Upper lobe of left lung (tissue), 6 donors: ENCODE measurements around the gene MTMR1. TPM values are rescaled to one million over a fixed set of nuclear protein-coding genes. Genes with fewer than 3 reads are reported as not detected.

Experiments
- ATAC-seq, 2 donors: fragments of 200-7000 bp; cut with Tn5 transposase; one replicate each; pipeline ENCODE4 v1.9.1; 2022; ENCODE audit warnings: mild to moderate bottlenecking in 2 of 2, moderate library complexity in 2 of 2; ENCODE audit not compliant: low FRiP score in 2 of 2
- DNase-seq, 2 donors: peaks; one replicate each; pipeline ENCODE4 v3.0.0-alpha.2; 2019 to 2020
- H3K27ac ChIP-seq, 4 donors: fragments of 200-600 bp; sonication (generic); one replicate each; pipeline ENCODE4 v1.5.1; 2016 to 2019
- H3K27me3 ChIP-seq, 4 donors: fragments of 200-600 bp; sonication (generic); one replicate each; pipeline ENCODE4 v1.5.1; 2017 to 2019
- H3K36me3 ChIP-seq, 4 donors: fragments of 200-600 bp; sonication (generic); one replicate each; pipeline ENCODE4 v1.5.1; 2016 to 2019
- H3K4me1 ChIP-seq, 4 donors: fragments of 200-600 bp; sonication (generic); one replicate each; pipeline ENCODE4 v1.5.1; 2018 to 2019
- H3K4me3 ChIP-seq, 4 donors: fragments of 200-600 bp; sonication (generic); one replicate each; pipeline ENCODE4 v1.5.1; 2017 to 2019; ENCODE audit warnings: mild to moderate bottlenecking in 2 of 4, moderate library complexity in 1 of 4
- H3K9me3 ChIP-seq, 4 donors: fragments of 200-600 bp; sonication (generic); one replicate each; pipeline ENCODE4 v1.5.1; 2018 to 2019
- CTCF ChIP-seq, 6 experiments: fragments of 450-650 bp in 4 of 6; fragments of 200-600 bp in 2 of 6; sonication (generic) in 2 of 6; IDR thresholded peaks; one replicate each; pipeline ENCODE4 v1.5.1; 2016 to 2019; ENCODE audit warnings: antibody characterized with exemption in 6 of 6
- EP300 ChIP-seq, 4 donors: sonication (generic); formaldehyde crosslinking; IDR thresholded peaks; one replicate each; pipeline ENCODE4 v1.5.1; 2017; ENCODE audit warnings: antibody characterized with exemption in 4 of 4, control low read depth in 2 of 4
- POLR2A ChIP-seq, 4 donors: fragments of 450-650 bp; IDR thresholded peaks; one replicate each; pipeline ENCODE4 v1.5.1; 2016 to 2017; ENCODE audit warnings: antibody characterized with exemption in 4 of 4, mild to moderate bottlenecking in 2 of 4
- POLR2AphosphoS5 ChIP-seq, 2 donors: sonication (generic); formaldehyde crosslinking; IDR thresholded peaks; one replicate each; pipeline ENCODE4 v1.5.1; 2017; ENCODE audit warnings: antibody characterized with exemption in 2 of 2
- WGBS, 2 donors: methylation state at CpG; one replicate each; pipeline ENCODE4 v1.1.5; 2017 to 2018; 5-methylcytosine and 5-hydroxymethylcytosine counted together
- total RNA-seq, 6 donors: library from RNA; depleted of rRNA in 4 of 6; stranded (reverse); fragments of >200 nt in 4 of 6; gene quantifications; one replicate each; pipeline versions ENCODE4 v1.1.0 to v1.2.1, GENCODE V29; 2016 to 2021
- donor health status: DM: no; HTN: no; CAD: no; lungs with moderate emphysema.
- donor health status: DM: no; HTN: yes; CAD: no; lungs with severe emphysema.

Gene MTMR1
- total RNA-seq, 6 donors from 2014 or later = 10.9 to 24.6 (median 20.8) TPM

- 70 to 75% methylated on average over 1 of the region's 1 CpG for WGBS, 2 donors
- no peaks in the 10 kb centered on the region for H3K36me3 ChIP-seq
- no peaks in the 10 kb centered on the region for H3K9me3 ChIP-seq
- TF ChIP-seq POLR2A (IDR thresholded peaks at IDR 0.05) = no peak
- no peak for TF ChIP-seq CTCF (IDR thresholded peaks at IDR 0.05)
- TF ChIP-seq EP300 (IDR thresholded peaks at IDR 0.05) = no peak
- TF ChIP-seq POLR2AphosphoS5 (IDR thresholded peaks at IDR 0.05) = no peak
- H3K27ac ChIP-seq = no peak overlapping the region
- no peak for DNase-seq
- ATAC-seq = no peak
- no peaks in the 10 kb centered on the region for H3K27me3 ChIP-seq
- no peak overlapping the region for H3K4me3 ChIP-seq
- H3K4me1 ChIP-seq = no peaks in the 10 kb centered on the region
Measured at GRCh38 chrX:150806827-150807226, 113.6 kb downstream of the MTMR1 start.

DNA sequence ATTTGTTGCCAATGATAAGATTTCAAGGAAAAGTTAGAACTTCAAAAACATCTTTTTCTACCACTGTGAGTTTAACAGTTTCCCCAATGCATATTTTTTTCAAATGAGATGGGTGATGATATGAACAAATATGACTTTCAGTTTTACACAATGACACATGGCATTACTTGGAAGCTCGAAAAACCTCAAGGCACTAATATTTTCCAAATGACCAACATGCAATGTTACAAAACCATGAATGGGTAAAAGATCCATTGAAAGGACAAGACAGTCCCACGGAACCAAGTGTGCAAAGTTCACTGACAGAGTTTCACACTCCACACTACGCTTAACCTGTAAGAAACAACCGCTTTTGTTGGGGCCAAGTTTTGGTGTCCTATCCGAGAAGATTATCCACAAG is 120.7 kb downstream of the MTMR1 start:
- 74 to 86% methylated on average over 5 of the region's 5 CpGs for WGBS, 2 donors

More for the DNA sequence above, 120.7 kb downstream of the MTMR1 start:
- ATAC-seq (no peak), DNase-seq (no peak)
- H3K36me3 ChIP-seq = no peaks in the 10 kb centered on the region
- no peaks in the 10 kb centered on the region for H3K4me1 ChIP-seq
- H3K27ac ChIP-seq = no peak overlapping the region
- H3K27me3 ChIP-seq = no peaks in the 10 kb centered on the region
- no peak overlapping the region for H3K4me3 ChIP-seq
- no peaks in the 10 kb centered on the region for H3K9me3 ChIP-seq
- TF ChIP-seq EP300 (IDR thresholded peaks at IDR 0.05) (no peak), POLR2A (IDR thresholded peaks at IDR 0.05) (no peak), POLR2AphosphoS5 (IDR thresholded peaks at IDR 0.05) (no peak), CTCF (IDR thresholded peaks at IDR 0.05) (no peak)

Other genes with a start within 250 kb of the MTMR1 start
- gene MTM1, start 124.8 kb upstream of the MTMR1 start, total RNA-seq = 10 to 100 TPM in 5 of 6 donors, 1 to 10 TPM in 1; 5.1 to 30.6 (median 20.6) TPM
- 10 to 100 TPM; 16.8 to 41.6 (median 34.9) TPM for gene CD99L2, start 205.3 kb downstream of the MTMR1 start, total RNA-seq